ENCODE measurements around the gene PIGM.

PIGM gene

GRCh38 chr1:160031365-160032164, at the start of gene PIGM:
Gene PIGM (minus strand): TSS chr1:160031990. CDS start chr1:160031739, 251 bp downstream.
- DNase-seq (ENCODE audit: low read depth in 2 of 2), result peak; percentile 72 to 77

GRCh38 chr1:160081261-160081936, 49.6 kb upstream of the PIGM start, which contains the start of gene KCNJ9:
Gene KCNJ9 (plus strand): TSS chr1:160081538. CDS start chr1:160084031, 2,493 bp downstream.
- no peak for DNase-seq (ENCODE audit: low read depth in 2 of 2)

- no peak for DNase-seq (ENCODE audit: low read depth in 2 of 2)
Measured at GRCh38 chr1:160080381-160081100, 48.8 kb upstream of the PIGM start.

- DNase-seq (ENCODE audit: low read depth in 2 of 2), result no peak
Measured at GRCh38 chr1:160079448-160079847, 47.7 kb upstream of the PIGM start.

- no peak for DNase-seq (ENCODE audit: low read depth in 2 of 2)
Measured at GRCh38 chr1:160078512-160079195, 46.9 kb upstream of the PIGM start.

GRCh38 chr1:160077486-160077885, 45.7 kb upstream of the PIGM start:
- no peak for DNase-seq (ENCODE audit: low read depth in 2 of 2)

- DNase-seq (ENCODE audit: low read depth in 2 of 2), result no peak
Measured at GRCh38 chr1:160076295-160076694, 44.5 kb upstream of the PIGM start.

- no peak for DNase-seq (ENCODE audit: low read depth in 2 of 2)
Measured at GRCh38 chr1:160075836-160076235, 44.0 kb upstream of the PIGM start.

GRCh38 chr1:160074865-160075264, 43.1 kb upstream of the PIGM start:
- DNase-seq (ENCODE audit: low read depth in 2 of 2), result no peak

GRCh38 chr1:160071289-160071688, 39.5 kb upstream of the PIGM start:
- DNase-seq (ENCODE audit: low read depth in 2 of 2), result no peak

- peak; percentile 16 to 28 for DNase-seq (ENCODE audit: low read depth in 2 of 2)
Measured at GRCh38 chr1:160070243-160071163, 38.7 kb upstream of the PIGM start.

GRCh38 chr1:160069460-160070231, 37.9 kb upstream of the PIGM start, which contains the start of gene KCNJ10:
Gene KCNJ10 (minus strand): TSS chr1:160070160. CDS start chr1:160042532, 27,628 bp downstream.
- no peak for DNase-seq (ENCODE audit: low read depth in 2 of 2)

GRCh38 chr1:160068225-160068624, 36.4 kb upstream of the PIGM start:
- no peak for DNase-seq (ENCODE audit: low read depth in 2 of 2)

GRCh38 chr1:160066829-160067745, 35.3 kb upstream of the PIGM start:
- no peak for DNase-seq (ENCODE audit: low read depth in 2 of 2)

- DNase-seq (ENCODE audit: low read depth in 2 of 2), result no peak
Measured at GRCh38 chr1:160064746-160065145, 33.0 kb upstream of the PIGM start.

- no peak for DNase-seq (ENCODE audit: low read depth in 2 of 2)
Measured at GRCh38 chr1:160064164-160064563, 32.4 kb upstream of the PIGM start.

GRCh38 chr1:160063176-160063575, 31.4 kb upstream of the PIGM start:
- DNase-seq (ENCODE audit: low read depth in 2 of 2), result no peak

GRCh38 chr1:160062230-160062532, 30.4 kb upstream of the PIGM start:
- DNase-seq (ENCODE audit: low read depth in 2 of 2), result no peak

Data from fibroblast of skin of left quadriceps (primary cell).